GM21381 (cell line): ENCODE measurements around the gene SLC29A2.
"Not testable (repeated sequence)": the region's sequence is repeated elsewhere in the genome, so short reads cannot be mapped to it uniquely, and the experiment has no call there.

Experiments
- ATAC-seq: cut with Tn5 transposase; IDR thresholded peaks from one replicate; pipeline ENCODE4 v1.9.1; 2021; ENCODE audit warnings: mild to moderate bottlenecking, moderate library complexity; ENCODE audit not compliant: unreplicated experiment

The SLC29A2 gene

DNA sequence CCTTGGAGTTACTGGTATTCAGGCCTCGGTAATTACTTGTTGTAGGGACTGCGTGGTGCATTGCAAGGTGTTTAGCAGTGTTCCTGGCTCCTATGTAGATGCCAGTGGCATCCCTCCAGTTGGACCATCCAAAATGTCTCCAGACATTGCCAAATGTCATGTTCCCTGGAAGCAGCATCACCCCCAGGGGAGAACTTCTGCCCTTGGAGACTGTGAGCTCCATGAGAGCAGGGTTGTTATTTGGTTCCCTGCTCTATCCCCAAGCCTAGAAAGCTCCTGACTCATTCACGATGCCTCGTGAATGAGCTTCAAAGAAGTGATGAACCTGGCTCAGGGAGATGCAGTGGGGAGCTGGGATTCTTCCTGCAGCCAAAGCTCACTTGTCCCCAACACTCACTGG is 50.0 kb downstream of the SLC29A2 start:
- ATAC-seq = no peak

DNA sequence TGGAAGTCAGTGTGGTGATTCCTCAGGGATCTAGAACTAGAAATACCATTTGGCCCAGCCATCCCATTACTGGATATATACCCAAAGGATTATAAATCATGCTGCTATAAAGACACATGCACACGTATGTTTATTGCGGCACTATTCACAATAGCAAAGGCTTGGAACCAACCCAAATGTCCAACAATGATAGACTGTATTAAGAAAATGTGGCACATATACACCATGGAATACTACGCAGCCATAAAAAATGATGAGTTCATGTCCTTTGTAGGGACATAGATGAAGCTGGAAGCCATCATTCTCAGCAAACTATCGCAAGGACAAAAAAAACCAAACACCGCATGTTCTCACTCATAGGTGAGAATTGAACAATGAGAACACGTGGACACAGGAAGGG is 50.8 kb downstream of the SLC29A2 start:
- ATAC-seq = not testable (repeated sequence)

DNA sequence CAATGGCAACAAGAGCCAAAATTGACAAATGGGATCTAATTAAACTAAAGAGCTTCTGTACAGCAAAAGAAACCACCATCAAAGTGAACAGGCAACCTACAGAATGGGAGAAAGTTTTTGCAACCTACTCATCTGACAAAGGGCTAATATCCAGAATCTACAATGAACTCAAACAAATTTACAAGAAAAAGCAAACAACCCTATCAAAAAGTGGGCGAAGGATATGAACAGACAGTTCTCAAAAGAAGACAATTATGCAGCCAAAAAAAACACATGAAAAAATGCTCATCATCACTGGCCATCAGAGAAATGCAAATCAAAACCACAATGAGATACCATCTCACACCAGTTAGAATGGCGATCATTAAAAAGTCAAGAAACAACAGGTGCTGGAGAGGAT is 51.3 kb downstream of the SLC29A2 start:
- not testable (repeated sequence) for ATAC-seq

DNA sequence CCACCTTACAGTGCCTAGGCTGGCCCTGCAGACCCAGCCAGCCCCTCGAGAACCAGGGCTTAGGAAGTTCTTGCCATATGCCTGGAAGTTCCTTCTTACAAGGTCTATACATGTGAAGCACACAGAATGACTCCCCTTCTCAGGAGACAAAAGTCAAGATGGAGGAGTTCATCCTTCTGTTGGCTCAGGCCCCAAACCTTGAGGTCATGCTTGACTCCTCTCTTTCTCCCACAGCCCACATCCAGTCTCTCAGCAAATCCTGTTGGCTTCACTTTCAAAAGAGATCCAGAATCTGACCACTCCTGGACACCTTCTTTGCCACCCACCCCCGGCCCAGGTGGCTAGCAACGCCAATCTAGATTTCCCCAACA is 53.0 kb downstream of the SLC29A2 start:
- no peak for ATAC-seq

DNA sequence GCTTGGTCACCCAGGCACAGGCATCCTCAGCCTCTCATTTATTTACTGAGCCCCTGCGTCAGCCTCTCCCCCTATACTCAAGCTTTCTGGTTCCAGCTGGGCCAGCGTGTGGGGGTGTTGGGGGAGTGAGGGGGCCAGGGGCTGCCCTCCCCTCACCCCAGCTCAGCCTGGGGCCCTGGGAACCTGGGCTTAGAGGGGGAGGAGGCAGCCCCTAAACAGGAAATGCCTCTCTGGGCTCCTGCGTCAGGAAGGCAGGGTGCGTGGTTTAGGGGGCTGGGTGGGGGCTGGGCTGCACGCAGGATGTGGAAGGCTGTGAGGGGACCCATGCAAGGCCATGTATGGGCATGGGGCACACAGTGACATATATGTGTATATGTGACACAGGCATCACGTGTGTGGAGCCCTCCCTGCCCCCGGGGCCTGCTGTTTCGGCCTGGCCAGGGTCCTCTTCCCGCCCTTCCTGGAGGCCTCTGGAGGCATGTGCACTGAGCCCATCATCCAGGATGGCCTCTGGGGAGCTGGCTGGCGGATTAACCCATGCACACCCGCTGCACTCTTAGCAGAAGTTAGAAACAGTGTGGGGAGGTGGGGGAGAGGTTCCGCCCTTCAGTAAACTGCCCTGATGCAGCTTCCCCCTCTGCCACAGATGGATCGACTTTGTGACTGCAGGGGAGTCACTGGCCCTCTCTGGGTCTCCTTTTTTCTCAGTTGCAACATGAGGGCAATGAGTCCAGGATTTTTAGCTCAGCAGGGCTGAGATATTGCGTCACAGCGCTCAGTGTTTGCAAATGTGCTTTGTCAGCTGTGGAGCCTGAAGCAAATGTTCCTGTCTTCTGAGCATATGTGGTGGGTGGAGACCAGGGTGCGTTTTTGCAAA is 53.6 kb downstream of the SLC29A2 start:
- no peak for ATAC-seq

DNA sequence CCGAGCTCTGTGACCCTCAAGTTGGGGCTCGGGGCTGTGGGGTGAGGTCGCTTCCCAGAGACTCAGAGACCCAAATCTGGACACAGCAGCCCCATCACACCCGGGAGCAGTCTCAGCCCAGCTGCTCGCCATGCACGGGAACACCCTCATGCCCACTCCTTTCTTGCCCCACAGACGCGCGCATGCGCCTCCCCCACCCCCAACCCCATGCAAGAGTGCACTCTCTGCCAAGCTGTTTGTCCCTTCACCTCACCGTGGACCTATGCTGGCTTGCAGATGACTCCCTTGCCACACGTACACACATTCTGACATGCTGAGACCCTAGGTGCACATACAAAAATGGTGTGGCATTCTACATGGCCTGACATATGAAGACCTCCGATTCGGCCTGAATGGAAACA is 54.2 kb downstream of the SLC29A2 start:
- no peak for ATAC-seq

DNA sequence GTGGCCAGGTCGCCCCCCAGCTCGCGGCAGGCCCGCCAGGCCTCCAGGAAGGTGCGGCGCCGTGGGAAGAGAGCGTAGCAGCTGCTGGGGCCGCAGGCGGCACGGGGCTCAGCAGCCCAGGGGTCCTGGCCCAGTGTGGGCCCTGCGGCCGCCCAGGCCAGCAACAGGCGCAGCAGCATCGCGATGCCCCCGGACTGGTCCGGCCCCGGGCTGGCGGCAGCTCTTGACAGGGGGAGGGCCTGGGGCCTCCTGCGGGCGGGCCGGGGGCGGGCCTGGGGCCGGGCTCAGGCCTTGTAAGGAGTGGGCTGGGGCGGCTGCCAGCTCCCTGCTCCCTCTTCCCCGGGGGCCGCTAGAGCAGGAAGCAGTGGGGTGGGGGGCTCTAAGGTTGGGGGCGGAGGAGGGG is 54.7 kb downstream of the SLC29A2 start, which contains the start of gene CD248:
Gene CD248, minus strand, starts transcription at position 196 of the 403 bp plus-strand sequence. Its CDS starts 17 bp downstream, at position 179.
- no peak for ATAC-seq

DNA sequence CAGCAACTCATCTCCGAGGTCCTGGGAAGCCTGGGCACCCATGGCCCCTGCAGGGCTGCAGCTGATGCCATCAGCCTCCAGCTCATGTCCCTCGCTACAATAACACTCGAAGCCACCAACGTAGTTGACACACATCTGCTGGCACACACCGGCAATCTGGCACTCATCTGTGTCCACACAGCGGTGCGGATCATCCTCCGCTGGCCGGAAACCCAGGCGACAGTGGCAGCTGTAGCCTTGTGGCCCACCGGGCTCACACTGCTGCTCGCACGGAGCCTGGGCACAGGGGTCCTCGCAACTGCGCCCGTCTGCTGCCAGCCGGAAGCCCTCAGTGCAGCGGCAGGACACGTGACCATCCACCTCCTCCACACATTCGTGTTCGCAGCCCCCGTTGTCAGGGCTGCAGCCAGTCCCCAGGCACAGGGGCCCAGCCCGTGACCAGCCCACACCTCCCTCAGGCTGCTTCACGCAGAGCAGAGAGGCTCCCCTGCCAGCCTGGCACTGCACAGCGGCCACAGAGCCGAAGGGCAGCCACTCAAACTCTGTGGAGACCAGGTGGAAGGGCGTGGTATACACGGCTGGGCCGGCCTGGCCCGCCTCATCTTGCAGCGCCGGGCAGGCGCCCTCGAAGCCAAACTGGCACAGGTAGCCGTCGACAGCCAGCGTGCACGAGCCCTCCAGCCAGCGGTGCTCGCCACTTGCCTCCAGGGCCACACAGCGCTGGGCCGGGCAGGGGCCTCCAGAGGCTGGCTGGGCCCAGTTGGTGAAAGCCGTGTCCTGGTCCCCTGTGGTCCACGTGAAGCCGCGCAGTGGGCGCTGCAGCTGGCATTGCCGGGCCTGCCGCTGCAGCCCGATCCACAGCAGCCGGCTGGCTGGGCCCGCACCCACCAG is 55.4 kb downstream of the SLC29A2 start:
- ATAC-seq = no peak

DNA sequence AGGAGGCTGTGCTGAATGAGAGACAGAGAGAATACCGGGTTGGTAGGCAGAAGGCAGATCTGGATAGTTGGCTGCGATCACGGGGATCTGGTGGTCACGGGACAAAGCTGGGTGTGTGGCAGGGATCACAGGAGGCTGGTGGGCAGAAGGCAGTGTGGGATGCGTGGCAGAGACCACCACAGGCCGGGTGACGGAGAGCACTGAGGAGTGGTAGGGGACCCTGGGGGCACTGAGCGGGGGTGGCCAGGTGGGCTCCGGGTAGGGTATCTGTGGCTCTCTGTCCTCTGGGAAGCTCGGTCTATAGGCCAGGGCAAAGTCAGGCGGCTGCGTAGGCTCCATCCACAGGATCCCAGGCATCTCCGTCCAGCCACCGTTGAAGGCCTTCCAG is 56.1 kb downstream of the SLC29A2 start:
- no peak for ATAC-seq

DNA sequence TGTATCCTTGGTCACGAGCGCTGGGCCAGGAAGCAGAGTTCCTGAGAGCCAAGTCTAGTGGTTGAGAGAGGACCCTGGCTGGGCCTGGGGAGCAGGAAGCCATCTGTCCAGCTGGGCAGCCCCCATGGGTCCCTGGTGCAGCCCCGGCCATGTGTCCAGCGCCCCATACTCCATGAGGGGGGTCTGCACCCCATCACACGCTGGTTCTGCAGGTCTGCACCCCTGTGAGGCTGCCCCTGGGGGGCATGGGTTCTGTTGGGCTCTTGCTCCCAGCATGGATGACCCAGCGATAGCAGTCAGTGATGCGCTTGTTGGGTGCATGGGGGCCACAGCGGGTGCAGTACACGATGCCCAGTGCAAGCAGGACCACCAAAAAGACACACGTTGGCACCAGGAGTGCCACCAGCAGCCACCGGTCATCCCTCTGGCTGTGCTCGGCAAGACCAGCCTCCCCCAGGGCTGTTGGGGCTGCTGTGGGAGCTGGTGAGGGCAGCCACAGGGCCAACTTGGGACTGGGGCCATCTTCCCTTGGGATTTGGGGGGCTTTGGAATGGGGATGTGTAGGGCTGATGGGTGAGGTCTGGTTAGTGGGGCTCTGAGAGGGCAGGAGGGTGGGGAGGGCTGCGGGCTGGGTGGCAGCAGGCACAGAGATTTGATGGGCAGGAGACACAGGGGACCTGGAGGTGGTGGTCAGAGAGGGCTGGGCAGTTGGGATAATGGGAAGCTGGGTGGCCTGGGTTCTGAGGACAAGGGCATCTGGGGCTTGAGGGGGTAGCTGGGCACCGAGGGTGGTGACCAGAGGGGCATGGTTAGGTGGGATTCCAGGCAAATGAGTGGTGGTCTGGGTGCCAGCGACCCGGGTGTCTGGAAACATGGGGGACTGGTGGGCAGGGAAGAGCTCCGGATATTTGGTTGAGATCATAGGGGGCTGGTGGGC is 56.7 kb downstream of the SLC29A2 start:
- ATAC-seq = no peak

DNA sequence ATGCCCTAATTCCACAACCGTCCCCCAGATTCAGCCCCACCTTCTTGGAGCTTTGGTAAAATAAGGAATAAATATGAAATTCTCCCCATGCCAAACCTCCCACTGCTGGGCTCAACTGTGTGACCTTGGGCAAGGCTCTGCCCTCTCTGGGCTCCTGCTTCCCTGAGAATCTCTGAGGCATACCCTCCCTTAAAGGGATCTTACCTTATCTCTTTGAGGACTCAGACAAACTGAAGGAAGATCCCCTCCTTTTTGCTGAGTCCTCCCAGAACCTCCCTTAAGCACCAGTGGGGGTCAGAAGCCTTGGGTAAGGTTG is 57.4 kb downstream of the SLC29A2 start:
- ATAC-seq = no peak

DNA sequence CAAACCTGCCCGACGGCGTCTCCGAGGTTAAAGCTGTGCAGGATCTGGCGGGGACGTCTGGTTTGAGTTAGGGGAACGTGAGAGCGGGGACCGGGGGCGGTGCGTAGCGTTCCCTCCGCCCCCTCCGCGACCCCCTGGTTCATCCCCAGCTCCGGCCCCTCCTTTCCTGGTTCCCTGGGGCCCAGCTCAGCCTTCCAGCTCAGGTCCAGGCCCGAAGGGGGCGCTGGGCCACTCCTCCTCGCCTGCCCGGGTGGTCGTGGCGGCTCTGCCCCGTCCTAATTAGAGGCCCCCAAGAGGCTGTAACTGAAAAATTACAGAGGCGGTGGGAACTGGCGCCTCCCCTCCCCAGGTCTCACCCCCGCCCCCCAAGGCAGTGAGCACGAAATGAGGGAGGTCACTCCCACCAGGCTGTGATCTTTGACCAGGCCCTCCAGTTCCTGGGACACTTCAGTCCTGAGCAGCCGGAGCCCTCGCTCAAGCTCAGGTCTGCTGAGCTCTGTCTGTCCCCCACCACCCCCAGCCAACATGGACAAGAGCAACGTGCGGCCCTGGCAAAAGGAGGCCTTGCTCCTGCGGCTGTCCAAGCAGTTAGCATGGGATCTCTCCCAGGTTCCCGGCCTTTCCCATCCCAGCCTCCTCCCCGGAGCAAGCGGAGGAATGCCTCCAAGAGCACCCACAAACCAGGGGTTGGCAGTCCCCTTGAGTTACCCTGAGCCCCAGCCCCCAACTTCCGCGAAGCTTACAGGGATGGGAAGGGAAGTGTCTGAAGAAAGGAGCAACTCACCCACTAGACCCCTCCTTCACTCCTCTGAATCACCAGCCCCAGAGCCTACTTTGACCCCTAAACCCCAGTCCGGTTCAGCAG is 58.0 kb downstream of the SLC29A2 start:
- no peak for ATAC-seq

DNA sequence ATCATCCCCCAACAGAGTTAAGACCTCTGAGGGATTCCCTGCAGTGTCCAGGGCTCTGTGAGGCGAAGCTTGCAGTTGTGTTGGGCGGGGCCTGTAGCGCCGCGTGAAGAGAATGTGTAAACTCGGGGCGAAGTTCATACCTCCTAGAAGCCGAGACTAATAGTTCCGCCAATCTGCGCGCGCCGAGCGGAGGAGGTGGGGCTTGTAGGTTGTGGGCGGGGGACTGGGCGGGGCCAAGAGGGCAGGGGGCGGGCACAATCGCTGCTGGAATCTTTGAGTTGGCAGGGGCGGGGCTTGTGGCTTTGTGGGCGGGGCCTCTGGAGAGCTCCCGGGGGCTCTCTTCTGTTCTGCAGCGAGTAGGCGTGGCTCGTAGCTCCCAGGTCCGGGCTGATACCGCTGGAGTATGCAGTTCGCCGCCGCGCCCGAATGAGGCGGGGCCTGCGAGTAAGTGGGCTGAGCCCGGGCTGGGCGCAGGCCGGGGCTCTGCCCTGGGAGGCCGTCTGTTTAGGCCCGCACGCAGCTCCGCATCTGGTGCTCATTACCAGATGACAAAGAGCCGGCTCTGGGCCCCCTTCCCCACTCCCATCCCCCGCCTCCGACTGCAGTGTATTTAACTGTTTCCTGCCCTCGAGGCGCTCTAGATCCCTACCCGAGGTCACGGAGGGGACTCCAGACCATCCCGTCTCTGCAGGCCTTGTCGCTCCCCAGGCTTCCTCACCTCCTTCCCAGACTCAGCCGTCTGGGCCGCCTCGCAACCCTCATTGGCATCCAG is 58.8 kb downstream of the SLC29A2 start:
- ATAC-seq = peak; percentile 43
